ENCODE measurements around the gene L3HYPDH.
A peak's percentile ranks its signal among the peaks of the same experiment; 100 is the strongest.
"Not testable (repeated sequence)": the region's sequence is repeated elsewhere in the genome, so short reads cannot be mapped to it uniquely, and the experiment has no call there.

L3HYPDH gene

GRCh38 chr14:59475709-59476108, 8.5 kb downstream of the L3HYPDH start:
- no peak for DNase-seq

- DNase-seq: peak; percentile 42
Measured at GRCh38 chr14:59474172-59474571, 10.0 kb downstream of the L3HYPDH start.

- no peak for DNase-seq
Measured at GRCh38 chr14:59465316-59466135, 18.7 kb downstream of the L3HYPDH start, which contains the start of gene GPR135. GPR135 (minus strand) TSS chr14:59465380; CDS start chr14:59465226, 154 bp downstream.

DNA sequence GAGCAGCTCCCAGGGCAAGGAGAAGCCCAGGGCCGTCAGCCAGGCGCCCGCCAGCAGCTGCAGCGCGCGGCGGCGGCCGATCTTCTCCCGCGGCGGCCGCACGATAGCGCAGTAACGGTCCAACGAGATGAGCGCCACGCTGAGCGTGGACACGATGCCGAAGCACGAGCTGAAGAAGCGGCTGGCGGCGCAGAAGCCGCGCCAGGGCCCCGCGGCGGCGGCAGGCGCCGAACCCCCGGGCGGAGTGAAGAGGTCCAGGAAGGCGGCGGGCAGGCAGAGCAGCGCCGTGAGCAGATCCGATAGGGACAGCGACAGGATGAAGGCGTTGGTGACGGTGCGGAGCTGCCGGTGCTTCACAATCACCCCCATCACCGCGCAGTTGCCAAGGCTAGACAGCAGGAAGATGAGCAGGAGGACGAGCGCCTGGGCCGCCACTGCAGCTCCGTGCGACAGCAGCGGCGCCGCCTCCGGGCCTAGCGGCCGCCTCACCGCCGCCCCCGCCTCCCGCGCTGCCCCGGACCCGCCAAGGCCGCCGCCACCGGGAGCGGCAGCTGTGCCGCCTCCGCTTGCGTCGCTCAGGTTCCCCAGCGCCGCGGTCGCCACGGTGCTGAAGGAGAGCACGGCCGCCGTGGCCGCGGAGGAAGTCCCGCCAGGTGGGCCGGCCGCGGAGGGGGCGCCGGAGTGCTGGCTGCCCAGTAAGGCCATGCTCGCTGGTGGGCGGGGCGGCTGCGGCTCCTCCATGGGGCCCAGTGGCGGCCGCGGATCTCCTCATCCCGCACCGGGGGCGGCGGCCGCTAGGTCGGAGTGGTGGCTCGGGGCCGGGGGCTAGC, 19.5 kb downstream of the L3HYPDH start:
- DNase-seq: peak; percentile 39

DNA sequence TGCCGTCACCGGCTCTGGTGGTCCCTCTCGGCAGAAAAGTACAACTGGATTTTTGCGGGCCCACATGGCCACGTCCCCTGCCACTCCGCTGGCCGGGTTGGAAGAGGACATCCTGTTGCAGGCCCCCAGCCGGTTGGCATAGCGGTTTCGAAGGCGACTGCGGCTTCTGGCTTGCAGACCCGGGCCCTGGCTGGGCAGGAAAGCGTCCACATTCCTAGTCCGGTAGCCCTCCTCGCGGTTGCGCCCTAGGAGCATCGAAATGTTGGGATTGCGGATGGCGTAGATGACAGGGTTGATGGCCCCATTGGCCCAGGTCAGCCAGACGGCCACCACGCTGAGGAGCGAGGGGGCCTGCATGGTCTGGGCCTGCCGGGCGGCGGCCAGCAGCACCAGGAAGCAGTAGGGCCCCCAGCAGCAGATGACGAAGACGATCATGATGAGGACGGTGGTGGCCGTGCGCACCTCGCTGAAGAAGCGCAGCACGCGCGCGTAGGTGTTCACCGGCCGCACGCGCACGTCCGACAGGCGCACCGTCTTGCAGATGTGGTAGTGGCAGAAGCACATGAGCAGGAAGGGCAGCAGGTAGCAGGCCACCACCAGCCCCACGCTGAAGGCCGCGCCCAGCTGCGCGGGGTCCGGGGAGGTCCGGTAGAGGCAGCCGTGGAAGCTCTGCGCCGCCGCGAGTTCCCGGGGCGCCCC, 20.3 kb downstream of the L3HYPDH start:
- DNase-seq: no peak

- DNase-seq: no peak
Measured at GRCh38 chr14:59461891-59462290, 22.3 kb downstream of the L3HYPDH start.

DNA sequence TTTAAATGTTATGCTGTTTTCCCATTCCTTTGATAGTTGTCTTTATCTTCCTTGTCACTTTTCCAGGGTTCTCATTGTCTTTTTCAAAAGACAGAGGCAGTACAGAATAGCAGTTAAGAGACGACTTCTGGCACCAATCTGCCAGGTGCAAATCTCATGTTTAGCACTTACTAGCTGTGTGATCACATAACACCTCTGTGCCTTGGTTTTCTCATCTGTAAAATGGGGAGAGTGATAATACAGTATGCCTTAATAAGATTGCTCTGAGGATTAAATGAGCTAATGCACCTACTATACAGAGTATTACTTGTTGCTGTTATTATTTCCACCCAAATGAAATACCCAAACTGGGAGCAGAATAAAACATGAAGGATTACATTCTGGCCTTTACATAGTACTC, 23.8 kb downstream of the L3HYPDH start:
- no peak for DNase-seq

DNA sequence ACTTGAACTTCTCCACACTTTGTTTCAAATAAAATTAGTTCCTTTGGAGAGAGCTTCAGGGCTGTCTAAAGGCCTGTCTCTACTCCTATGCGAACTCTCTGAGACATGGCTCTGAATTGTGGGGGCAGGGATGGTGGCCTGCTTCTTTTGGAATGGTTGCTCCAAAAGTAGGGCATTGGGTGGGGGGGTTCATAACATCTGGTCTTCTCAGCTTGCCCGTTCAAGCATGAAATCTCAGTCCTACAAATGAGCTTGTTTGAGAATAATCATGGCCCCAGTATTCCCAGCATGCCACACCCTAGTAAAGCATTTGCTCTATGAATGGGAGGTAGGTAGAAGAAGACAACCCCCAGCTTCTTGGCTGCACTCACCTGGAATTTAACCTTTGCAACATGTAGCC, 25.7 kb downstream of the L3HYPDH start:
- no peak for DNase-seq

DNA sequence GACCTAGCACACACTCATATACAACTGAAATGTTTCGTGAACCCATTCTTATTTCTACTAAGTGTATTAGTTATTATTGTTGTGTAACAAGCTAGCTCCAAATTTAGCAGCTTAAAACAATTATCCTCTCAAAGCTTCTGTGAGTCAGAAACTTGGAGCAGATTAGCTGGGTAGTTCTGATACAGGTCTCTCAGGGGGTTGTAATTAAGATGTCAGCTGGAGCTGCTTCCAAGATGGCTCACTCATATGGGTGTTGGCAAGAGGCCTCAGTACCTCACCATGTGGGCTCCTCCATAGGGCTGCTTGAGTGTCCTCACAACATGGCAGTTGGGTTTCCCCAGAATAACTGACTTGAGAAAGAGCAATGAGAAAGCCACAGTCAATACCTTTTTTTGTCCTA, 28.8 kb downstream of the L3HYPDH start:
- DNase-seq: no peak

DNA sequence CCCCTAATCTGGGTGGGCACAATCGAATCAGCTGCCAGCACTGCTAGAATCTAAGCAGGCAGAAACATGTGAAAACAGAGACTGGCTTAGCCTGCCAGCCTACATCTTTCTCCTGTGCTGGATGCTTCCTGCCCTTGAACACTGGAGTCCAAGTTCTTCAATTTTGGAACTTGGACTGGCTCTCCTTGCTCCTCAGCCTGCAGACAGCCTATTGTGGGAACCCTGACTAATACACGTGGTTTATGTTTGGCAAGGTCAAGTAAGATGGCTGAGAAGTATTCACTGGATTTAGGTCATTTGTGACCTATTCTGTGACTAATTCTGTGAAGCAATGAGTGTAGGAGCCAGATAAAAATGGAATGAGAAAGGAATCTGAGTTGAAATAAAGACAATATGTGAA, 30.1 kb downstream of the L3HYPDH start:
- peak; percentile 73 for DNase-seq

DNA sequence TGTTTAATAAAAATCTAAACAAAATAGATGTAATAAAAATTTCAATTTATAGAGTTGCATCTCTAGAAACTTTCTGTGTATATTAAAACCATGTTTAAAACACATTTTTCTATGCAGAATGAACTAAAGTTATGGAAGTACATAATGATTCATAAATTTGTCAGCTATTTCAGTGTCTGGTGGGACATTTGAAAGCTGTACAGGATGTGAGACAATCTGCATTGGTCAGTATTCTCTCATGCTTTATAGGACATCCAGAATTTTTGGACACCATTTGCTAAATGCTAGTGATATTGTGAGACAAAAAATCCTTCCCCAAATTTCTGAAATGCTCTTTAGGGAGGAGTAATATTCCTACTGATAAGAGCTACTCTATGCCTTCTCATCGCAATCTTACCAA, 32.4 kb downstream of the L3HYPDH start:
- no peak for DNase-seq

DNA sequence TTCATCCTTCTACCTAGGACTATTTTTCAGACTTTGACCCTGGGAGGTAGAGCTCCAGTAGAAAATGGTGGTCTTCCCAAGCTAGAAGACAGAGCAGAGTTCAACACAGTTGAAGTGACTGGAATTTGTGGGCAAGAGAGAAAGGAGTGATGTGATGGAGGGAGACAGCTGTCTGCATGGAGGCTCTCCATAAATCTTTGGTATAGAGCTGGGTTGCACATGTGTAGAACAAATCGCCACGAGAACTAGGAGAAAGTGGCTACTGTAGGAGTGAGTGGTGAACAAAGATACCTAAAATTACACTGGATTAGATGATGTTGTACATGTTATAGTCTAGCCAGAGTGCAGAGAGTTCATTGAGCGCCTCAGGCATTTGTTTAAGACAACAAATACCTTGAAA, 33.5 kb downstream of the L3HYPDH start:
- no peak for DNase-seq

- DNase-seq: not testable (repeated sequence)
Measured at GRCh38 chr14:59448673-59449072, 35.5 kb downstream of the L3HYPDH start.

GRCh38 chr14:59439256-59439965, 44.8 kb downstream of the L3HYPDH start:
- DNase-seq: no peak

DNA sequence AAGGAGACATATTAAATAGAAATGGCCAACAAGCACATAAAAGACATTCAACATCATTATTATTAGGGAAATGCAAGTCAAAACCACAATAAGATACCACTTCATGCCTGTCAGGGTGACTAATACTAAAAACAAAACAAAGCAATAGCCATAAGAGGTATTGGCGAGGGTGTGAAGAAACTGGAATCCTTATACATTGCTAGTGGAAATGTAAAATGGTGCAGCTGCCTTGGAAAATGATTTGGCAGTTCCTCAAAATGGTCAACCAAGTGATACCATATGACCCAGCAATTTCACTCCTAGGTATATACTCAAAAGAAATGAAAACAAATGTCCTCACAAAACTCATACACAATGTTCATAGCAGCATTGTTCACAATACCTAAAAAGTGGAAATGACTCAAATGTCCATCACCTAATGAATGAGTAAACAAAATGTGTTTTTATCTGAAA, 46.0 kb downstream of the L3HYPDH start:
- DNase-seq: peak; percentile 37

- no peak for DNase-seq
Measured at GRCh38 chr14:59435987-59436386, 48.2 kb downstream of the L3HYPDH start.

- DNase-seq: no peak
Measured at GRCh38 chr14:59435101-59435500, 49.1 kb downstream of the L3HYPDH start.

DNA sequence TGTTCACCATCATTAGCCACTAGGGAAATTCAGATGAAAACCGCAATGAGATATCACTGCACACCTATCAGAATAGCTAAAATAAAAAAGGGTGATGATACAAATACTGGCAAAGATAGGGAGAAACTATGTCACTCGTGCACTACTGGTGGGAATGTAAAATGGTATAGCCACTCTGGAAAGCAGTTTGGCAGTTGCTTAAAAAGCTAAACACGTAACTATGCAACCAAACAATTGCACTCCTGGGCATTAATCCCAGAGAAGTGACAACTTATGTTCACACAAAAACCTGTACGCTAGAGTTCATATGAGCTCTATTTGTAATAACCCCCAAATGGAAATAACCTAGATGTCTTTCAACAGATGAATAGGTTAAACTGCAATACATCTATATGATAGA, 54.4 kb downstream of the L3HYPDH start:
- no peak for DNase-seq

GRCh38 chr14:59428581-59429012, 55.6 kb downstream of the L3HYPDH start:
- DNase-seq: no peak

DNA sequence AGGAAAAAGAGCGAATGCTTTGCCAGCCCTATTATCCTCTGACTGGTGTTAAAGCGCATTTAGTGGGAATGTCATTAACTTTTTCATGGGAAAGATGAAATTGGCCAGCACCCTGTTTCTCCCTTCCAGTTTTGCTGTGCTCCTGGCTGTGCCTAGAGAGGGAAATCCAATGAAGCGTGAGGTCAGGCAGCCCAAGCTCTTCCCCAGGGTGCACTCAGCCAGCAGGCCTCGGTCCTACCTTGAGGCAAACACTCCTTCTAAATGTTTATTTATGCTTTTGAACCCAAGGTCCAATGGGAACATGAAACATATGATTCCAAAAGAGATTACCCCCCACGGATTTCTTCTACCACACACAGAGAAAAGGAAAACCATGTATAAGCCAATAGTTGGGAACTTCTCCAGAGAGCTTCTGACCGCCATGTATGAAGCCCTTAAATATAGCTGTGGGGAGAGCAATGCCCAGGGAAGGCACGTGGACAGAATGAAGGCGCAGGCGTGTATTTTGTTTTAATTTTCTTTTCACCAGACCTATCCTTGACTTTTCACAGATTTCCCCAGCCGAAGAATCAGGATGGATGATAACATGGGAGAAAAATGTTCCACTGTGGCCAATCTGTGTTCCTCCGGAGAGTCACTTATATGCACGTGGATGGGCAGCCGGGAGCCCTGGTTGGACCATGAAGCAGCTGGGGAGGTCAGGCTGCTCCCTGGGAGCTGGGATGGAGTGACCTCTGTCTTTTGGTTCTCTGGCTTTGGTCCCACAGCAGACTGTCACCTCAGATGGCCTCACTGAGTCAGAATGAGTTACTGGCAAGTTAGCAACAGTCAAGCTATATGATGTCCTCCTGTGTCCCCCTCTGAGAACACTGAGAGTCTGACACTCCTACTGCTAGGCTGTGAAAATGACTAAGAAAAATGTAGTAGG, 56.3 kb downstream of the L3HYPDH start:
- DNase-seq: no peak

DNA sequence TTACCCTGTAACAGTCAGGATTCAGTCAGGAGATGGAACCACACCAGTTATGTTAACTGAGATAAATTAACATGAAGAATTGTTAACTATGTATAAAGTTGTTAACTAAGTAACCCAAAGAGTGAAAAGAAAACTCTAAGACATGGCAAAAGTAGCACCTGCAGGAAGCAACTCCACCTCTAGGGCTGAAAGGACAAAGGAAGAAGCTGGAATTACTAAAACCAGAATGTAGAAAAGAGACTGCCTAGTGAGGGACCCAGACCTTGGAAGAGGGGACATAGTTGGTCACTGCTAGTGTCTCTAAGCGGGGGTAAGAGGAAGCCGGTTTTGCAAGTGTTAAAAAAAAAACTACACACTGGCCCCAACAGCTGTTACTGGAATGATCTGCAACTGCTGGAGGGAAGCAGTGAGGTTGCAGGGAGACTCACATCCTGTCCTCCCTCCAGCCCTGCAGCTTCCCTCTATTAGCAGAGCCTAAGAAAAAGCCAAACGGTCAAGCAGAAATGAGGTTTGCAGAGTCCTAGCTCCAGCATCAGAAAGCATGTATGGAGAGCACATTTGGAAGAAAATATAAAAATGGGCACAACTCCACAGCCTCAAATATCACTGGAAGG, 58.8 kb downstream of the L3HYPDH start:
- no peak for DNase-seq
